Measurements from ENCODE around the gene TMEM242. TPM values are rescaled to one million over a fixed set of nuclear protein-coding genes. Genes with fewer than 3 reads are reported as not detected.

Gene TMEM242
- total and polyA plus RNA-seq, 2 of the 13 experiments (the other 11 are each of a cell fraction or from before 2014, with no cell fraction given), result 5.6 to 11.1 TPM

GRCh38 chr6:157323255-157323965, at the start of gene TMEM242 (continued):
- TF ChIP-seq ESRRA (CRISPR knock-in tag; IDR thresholded peaks at IDR 0.05; ENCODE audit: low read depth) (peak; percentile 75), NFYB (CRISPR knock-in tag; IDR thresholded peaks at IDR 0.05) (peak; percentile 42; the same call in 1 of the 2 replicates), ZNF713 (CRISPR knock-in tag; IDR thresholded peaks at IDR 0.05) (peak; percentile 94), HOXA9 (CRISPR knock-in tag; IDR thresholded peaks at IDR 0.05; ENCODE audit: borderline replicate concordance) (peak; percentile 82; the same call in 1 of the 2 replicates), MEIS2 (CRISPR knock-in tag; IDR thresholded peaks at IDR 0.05) (peak; percentile 95), KAT7 (CRISPR knock-in tag; IDR thresholded peaks at IDR 0.05; ENCODE audit: borderline replicate concordance) (peak; percentile 100), POLR2A (IDR thresholded peaks at IDR 0.05; ENCODE audit: insufficient read depth in 1 of 2, low read depth in 2 of 2, low read length in 2 of 2) (peak; percentile 96 to 97), ZNF382 (CRISPR knock-in tag; IDR thresholded peaks at IDR 0.05; ENCODE audit: borderline replicate concordance) (no peak), ZNF577 (CRISPR knock-in tag; IDR thresholded peaks at IDR 0.05; ENCODE audit: borderline replicate concordance, low read depth) (peak; percentile 2; the same call in 1 of the 2 replicates), SIX4 (CRISPR knock-in tag; IDR thresholded peaks at IDR 0.05) (peak; percentile 90), ZNF282 (IDR thresholded peaks at IDR 0.05; ENCODE audit: partially characterized antibody) (no peak), TSC22D2 (CRISPR knock-in tag; IDR thresholded peaks at IDR 0.05; ENCODE audit: borderline replicate concordance) (peak; percentile 98), ZNF432 (CRISPR knock-in tag; IDR thresholded peaks at IDR 0.05; ENCODE audit: borderline replicate concordance) (0 out of 2 replicates have a peak, but pooled peaks have one; percentile 34), ZNF260 (CRISPR knock-in tag; IDR thresholded peaks at IDR 0.05; ENCODE audit: borderline replicate concordance, low read depth) (0 out of 2 replicates have a peak, but pooled peaks have one; percentile 56), ZNF550 (CRISPR knock-in tag; IDR thresholded peaks at IDR 0.05; ENCODE audit: borderline replicate concordance) (peak; percentile 32; the same call in 1 of the 2 replicates), HMG20A (CRISPR knock-in tag; IDR thresholded peaks at IDR 0.05; ENCODE audit: borderline replicate concordance) (peak; percentile 39), ZSCAN25 (CRISPR knock-in tag; IDR thresholded peaks at IDR 0.05) (peak; percentile 81), ZNF687 (CRISPR knock-in tag; IDR thresholded peaks at IDR 0.05) (peak; percentile 98), REPIN1 (CRISPR knock-in tag; IDR thresholded peaks at IDR 0.05; ENCODE audit: borderline replicate concordance, low read depth) (peak; percentile 93), HDAC2 (CRISPR knock-in tag; IDR thresholded peaks at IDR 0.05) (peak; percentile 99)
- TF ChIP-seq, protein P1, sequence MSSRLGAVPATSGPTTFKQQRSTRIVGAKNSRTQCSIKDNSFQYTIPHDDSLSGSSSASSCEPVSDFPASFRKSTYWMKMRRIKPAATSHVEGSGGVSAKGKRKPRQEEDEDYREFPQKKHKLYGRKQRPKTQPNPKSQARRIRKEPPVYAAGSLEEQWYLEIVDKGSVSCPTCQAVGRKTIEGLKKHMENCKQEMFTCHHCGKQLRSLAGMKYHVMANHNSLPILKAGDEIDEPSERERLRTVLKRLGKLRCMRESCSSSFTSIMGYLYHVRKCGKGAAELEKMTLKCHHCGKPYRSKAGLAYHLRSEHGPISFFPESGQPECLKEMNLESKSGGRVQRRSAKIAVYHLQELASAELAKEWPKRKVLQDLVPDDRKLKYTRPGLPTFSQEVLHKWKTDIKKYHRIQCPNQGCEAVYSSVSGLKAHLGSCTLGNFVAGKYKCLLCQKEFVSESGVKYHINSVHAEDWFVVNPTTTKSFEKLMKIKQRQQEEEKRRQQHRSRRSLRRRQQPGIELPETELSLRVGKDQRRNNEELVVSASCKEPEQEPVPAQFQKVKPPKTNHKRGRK (CRISPR knock-in tag; IDR thresholded peaks at IDR 0.05), result no peak; the same call in none of the 2 replicates
- TF ChIP-seq, protein P2, sequence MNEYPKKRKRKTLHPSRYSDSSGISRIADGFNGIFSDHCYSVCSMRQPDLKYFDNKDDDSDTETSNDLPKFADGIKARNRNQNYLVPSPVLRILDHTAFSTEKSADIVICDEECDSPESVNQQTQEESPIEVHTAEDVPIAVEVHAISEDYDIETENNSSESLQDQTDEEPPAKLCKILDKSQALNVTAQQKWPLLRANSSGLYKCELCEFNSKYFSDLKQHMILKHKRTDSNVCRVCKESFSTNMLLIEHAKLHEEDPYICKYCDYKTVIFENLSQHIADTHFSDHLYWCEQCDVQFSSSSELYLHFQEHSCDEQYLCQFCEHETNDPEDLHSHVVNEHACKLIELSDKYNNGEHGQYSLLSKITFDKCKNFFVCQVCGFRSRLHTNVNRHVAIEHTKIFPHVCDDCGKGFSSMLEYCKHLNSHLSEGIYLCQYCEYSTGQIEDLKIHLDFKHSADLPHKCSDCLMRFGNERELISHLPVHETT (CRISPR knock-in tag; conservative IDR thresholded peaks at IDR 0.05), result peak; percentile 96
